GM21528 (cell line): ENCODE results near the gene USP17L26.
"Not testable (repeated sequence)": the region's sequence is repeated elsewhere in the genome, so short reads cannot be mapped to it uniquely, and the experiment has no call there.

ENCODE experiments used
- ATAC-seq: cut with Tn5 transposase; IDR thresholded peaks from one replicate; pipeline ENCODE4 v1.9.1; 2021; ENCODE audit warnings: mild to moderate bottlenecking, moderate library complexity; ENCODE audit not compliant: unreplicated experiment, low FRiP score

USP17L26 gene, protein sequence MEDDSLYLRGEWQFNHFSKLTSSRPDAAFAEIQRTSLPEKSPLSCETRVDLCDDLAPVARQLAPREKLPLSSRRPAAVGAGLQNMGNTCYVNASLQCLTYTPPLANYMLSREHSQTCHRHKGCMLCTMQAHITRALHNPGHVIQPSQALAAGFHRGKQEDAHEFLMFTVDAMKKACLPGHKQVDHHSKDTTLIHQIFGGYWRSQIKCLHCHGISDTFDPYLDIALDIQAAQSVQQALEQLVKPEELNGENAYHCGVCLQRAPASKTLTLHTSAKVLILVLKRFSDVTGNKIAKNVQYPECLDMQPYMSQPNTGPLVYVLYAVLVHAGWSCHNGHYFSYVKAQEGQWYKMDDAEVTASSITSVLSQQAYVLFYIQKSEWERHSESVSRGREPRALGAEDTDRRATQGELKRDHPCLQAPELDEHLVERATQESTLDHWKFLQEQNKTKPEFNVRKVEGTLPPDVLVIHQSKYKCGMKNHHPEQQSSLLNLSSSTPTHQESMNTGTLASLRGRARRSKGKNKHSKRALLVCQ

DNA sequence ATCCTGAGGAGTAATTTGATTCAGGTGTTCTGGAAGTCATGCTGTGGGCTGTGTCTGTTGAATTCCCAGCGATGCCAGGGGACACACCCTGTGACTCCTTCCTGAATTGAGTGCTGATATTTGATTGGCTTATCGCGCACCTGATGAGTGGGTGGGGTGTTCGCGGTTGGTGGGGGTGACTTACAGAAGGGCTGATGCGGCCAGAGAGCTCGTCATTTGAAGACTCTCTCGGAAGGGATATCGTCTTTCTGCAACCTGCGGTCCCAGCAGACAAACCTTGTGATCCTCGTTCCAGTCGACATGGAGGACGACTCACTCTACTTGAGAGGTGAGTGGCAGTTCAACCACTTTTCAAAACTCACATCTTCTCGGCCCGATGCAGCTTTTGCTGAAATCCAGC lies at the start of gene USP17L26:
Gene USP17L26 (plus strand): TSS at position 301 of the 400 bp plus-strand sequence. CDS start 0 bp downstream, at position 301.
- not testable (repeated sequence) for ATAC-seq

DNA sequence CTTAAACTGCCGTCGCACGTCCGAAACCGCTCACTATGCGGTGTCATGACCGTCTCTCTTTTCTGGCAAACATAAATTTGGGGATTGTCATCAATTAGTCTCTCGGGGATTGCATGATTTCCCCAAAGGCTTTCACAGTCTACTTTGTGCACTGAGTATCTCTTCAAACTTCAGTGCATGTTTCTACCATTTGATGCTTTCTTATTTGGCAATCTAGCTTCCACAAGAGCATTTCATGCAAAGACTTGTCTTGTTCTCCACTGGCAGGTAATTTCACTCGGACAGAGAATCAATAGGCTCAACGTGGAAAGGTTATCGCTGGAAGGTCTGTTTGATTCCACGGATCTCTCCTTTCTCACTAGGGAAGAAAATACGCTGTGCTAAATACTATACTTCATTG lies 10.3 kb upstream of the USP17L26 start:
- not testable (repeated sequence) for ATAC-seq

DNA sequence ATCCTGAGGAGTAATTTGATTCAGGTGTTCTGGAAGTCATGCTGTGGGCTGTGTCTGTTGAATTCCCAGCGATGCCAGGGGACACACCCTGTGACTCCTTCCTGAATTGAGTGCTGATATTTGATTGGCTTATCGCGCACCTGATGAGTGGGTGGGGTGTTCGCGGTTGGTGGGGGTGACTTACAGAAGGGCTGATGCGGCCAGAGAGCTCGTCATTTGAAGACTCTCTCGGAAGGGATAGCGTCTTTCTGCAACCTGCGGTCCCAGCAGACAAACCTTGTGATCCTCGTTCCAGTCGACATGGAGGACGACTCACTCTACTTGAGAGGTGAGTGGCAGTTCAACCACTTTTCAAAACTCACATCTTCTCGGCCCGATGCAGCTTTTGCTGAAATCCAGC lies 9.6 kb upstream of the USP17L26 start, which contains the start of gene USP17L24:
Gene USP17L24 (plus strand): TSS at position 301 of the 400 bp plus-strand sequence. CDS start 0 bp downstream, at position 301.
- not testable (repeated sequence) for ATAC-seq

DNA sequence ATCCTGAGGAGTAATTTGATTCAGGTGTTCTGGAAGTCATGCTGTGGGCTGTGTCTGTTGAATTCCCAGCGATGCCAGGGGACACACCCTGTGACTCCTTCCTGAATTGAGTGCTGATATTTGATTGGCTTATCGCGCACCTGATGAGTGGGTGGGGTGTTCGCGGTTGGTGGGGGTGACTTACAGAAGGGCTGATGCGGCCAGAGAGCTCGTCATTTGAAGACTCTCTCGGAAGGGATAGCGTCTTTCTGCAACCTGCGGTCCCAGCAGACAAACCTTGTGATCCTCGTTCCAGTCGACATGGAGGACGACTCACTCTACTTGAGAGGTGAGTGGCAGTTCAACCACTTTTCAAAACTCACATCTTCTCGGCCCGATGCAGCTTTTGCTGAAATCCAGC lies 4.8 kb upstream of the USP17L26 start, which contains the start of gene USP17L25:
Gene USP17L25 (plus strand): TSS at position 301 of the 400 bp plus-strand sequence. CDS start 0 bp downstream, at position 301.
- not testable (repeated sequence) for ATAC-seq

DNA sequence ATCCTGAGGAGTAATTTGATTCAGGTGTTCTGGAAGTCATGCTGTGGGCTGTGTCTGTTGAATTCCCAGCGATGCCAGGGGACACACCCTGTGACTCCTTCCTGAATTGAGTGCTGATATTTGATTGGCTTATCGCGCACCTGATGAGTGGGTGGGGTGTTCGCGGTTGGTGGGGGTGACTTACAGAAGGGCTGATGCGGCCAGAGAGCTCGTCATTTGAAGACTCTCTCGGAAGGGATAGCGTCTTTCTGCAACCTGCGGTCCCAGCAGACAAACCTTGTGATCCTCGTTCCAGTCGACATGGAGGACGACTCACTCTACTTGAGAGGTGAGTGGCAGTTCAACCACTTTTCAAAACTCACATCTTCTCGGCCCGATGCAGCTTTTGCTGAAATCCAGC lies 4.6 kb downstream of the USP17L26 start, which contains the start of gene USP17L5:
Gene USP17L5 (plus strand): TSS at position 301 of the 400 bp plus-strand sequence. CDS start 0 bp downstream, at position 301.
- not testable (repeated sequence) for ATAC-seq

DNA sequence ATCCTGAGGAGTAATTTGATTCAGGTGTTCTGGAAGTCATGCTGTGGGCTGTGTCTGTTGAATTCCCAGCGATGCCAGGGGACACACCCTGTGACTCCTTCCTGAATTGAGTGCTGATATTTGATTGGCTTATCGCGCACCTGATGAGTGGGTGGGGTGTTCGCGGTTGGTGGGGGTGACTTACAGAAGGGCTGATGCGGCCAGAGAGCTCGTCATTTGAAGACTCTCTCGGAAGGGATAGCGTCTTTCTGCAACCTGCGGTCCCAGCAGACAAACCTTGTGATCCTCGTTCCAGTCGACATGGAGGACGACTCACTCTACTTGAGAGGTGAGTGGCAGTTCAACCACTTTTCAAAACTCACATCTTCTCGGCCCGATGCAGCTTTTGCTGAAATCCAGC lies 9.4 kb downstream of the USP17L26 start, which contains the start of gene USP17L27:
Gene USP17L27 (plus strand): TSS at position 301 of the 400 bp plus-strand sequence. CDS start 0 bp downstream, at position 301.
- ATAC-seq = not testable (repeated sequence)

DNA sequence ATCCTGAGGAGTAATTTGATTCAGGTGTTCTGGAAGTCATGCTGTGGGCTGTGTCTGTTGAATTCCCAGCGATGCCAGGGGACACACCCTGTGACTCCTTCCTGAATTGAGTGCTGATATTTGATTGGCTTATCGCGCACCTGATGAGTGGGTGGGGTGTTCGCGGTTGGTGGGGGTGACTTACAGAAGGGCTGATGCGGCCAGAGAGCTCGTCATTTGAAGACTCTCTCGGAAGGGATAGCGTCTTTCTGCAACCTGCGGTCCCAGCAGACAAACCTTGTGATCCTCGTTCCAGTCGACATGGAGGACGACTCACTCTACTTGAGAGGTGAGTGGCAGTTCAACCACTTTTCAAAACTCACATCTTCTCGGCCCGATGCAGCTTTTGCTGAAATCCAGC lies 14.1 kb downstream of the USP17L26 start, which contains the start of gene USP17L28:
Gene USP17L28 (plus strand): TSS at position 301 of the 400 bp plus-strand sequence. CDS start 0 bp downstream, at position 301.
- ATAC-seq = not testable (repeated sequence)

DNA sequence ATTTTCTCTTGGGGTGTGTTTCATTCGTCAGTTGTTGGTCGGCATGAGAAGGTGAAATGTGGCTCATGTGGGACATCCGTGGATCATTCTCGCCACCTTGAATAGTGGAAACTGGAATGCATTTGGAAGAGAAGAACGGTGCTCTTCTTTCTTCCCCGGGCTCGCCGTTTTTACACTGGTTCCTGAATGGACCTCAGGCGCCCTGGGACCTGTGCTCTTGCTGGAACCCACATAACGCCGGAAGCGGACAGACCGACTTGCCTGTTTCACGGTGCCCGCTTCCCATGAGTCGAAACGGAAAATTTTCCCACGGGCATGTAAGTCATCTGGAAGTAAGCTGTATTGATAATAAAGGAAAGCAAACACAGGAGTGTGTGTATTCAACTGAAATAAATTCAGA lies 16.4 kb downstream of the USP17L26 start:
- not testable (repeated sequence) for ATAC-seq

DNA sequence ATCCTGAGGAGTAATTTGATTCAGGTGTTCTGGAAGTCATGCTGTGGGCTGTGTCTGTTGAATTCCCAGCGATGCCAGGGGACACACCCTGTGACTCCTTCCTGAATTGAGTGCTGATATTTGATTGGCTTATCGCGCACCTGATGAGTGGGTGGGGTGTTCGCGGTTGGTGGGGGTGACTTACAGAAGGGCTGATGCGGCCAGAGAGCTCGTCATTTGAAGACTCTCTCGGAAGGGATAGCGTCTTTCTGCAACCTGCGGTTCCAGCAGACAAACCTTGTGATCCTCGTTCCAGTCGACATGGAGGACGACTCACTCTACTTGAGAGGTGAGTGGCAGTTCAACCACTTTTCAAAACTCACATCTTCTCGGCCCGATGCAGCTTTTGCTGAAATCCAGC lies 18.9 kb downstream of the USP17L26 start, which contains the start of gene USP17L29:
Gene USP17L29 (plus strand): TSS at position 301 of the 400 bp plus-strand sequence. CDS start 0 bp downstream, at position 301.
- ATAC-seq = not testable (repeated sequence)

DNA sequence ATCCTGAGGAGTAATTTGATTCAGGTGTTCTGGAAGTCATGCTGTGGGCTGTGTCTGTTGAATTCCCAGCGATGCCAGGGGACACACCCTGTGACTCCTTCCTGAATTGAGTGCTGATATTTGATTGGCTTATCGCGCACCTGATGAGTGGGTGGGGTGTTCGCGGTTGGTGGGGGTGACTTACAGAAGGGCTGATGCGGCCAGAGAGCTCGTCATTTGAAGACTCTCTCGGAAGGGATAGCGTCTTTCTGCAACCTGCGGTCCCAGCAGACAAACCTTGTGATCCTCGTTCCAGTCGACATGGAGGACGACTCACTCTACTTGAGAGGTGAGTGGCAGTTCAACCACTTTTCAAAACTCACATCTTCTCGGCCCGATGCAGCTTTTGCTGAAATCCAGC lies 28.4 kb downstream of the USP17L26 start, which contains the start of gene USP17L30:
Gene USP17L30 (plus strand): TSS at position 301 of the 400 bp plus-strand sequence. CDS start 0 bp downstream, at position 301.
- ATAC-seq = not testable (repeated sequence)

DNA sequence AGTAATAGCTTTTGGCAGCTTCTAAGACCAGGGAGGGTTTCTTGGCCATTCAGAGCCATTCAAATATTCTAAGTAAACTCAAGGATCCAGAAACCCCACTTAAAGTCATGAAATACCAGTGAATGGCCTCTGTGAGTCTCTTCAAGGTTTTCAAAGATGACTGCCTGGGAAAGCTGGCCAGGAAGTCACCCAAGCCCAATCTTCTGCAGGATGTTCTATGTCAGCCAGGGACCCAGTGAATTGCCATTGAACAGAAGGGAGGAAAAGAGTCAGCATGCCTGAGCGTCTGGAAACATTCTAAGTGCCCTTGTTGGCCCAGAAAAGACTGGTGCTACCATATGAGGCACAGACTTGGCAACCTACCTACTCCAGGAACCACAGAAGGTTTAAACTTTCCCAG lies 45.4 kb downstream of the USP17L26 start:
- ATAC-seq = not testable (repeated sequence)

DNA sequence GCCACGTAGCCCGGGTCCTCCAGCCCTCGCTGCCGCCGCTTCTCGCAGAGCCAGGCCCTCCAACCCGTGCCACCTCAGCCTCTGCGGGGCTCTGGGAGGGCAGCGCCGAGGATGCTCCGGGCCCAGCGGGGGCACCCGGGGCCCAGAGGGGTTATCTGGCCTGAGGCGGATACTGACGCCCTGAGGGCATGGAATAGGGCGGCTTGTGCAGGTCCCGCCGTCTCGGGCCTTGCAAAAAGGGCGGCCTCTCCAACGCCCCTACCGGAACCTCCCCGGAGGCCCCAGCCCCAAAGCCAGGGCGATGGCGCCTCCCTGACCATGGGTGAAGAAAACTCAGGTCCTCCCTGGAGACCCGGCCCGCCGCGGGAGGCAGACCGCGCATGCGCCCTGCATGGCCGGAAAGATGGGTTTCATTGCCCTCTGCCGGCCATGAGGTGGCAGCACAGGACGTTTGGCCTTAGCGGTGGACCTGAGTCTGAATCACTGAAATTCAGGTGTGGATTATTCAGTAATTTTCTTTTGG lies 46.6 kb downstream of the USP17L26 start:
- ATAC-seq = not testable (repeated sequence)

DNA sequence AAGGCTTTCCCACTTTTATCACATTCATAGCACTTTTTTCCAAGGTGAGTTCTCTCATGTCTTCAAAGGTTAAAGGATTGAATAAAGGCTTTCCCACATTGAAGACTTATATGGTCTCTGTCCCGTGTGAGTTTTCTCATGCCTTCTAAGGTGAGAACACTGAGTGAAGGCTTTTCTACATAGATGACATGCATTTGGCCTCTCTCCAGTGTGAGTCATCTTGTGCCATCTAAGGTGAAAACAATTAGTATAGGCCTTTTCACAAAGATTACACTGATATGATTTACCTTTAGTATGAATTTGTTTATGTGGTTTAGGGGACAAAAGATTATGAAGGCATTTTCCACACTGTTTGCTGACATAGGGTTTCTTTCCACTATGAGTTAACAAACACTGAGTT lies 49.7 kb downstream of the USP17L26 start:
- no peak for ATAC-seq
